ENCODE results near the gene CHRNE.

The CHRNE gene

GRCh38 chr17:4851084-4851483 lies 51.8 kb downstream of the CHRNE start:
- DNase-seq = no peak

DNA sequence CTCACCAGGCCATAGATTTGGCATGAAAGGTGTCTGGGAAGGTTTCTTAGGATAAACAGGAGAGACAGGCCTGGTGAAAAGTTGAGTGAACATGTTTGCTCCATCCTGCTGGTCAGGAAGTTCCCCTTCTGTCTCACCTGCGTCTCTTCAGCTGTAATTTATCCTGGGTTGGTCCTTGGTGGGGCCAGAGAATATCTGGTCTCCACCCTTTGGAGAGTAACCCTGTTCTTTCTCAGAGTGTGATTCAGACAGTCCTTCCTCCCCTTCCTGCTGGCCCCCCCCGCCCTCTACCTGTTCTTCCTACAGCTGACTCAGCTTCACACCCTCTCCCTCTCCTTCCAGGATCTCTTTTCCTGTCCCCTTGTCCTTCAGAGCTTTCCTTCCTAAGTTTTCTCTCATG lies 52.7 kb downstream of the CHRNE start:
- no peak for DNase-seq

DNA sequence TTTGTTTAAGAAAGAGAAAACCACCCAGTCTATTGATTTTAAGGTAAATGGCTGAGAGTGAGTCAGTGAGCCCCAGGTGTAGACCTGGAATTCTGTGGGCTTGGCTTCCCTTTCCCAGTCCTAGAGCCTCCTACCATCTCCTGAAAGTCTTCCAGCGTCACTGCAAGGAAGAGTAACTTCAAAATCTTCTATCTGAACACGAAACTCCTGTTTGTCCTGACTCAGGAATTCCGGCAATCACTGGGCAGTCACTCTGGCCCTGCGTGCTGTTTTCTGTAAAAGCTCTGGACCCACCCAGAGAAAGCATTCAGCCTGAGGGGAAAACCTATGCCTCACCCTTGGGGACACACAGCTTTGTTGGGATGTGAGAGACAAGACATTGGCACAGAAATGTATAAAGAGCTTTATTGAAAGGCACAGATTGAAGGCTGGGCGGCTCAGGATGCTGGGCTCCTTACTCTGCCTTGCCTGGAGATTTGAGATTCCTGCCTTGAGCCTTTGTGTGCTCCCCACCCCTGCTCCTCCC lies 53.8 kb downstream of the CHRNE start:
- no peak for DNase-seq

All from CD4-positive, alpha-beta T cell treated with Interleukin-17A for 1 hour (primary cell).